DOHH2 (cell line): ENCODE results near the gene CD300H.

Source experiments
- EZH2phosphoT487 ChIP-seq: fragments of 200-600 bp; sonication (generic); IDR thresholded peaks from 2 replicates; pipeline ENCODE4 v1.6.1; 2017; ENCODE audit warnings: borderline replicate concordance, mild to moderate bottlenecking, antibody characterized with exemption, low read length, moderate library complexity, mixed read lengths
- TF ChIP-seq, protein P1 (sequence below): fragments of 200-600 bp; sonication (generic); IDR thresholded peaks from one replicate; pipeline ENCODE4 v1.5.1; 2014; ENCODE audit warnings: antibody characterized with exemption, mild to moderate bottlenecking, low read depth, low read length; ENCODE audit not compliant: poor library complexity, severe bottlenecking

DNA sequence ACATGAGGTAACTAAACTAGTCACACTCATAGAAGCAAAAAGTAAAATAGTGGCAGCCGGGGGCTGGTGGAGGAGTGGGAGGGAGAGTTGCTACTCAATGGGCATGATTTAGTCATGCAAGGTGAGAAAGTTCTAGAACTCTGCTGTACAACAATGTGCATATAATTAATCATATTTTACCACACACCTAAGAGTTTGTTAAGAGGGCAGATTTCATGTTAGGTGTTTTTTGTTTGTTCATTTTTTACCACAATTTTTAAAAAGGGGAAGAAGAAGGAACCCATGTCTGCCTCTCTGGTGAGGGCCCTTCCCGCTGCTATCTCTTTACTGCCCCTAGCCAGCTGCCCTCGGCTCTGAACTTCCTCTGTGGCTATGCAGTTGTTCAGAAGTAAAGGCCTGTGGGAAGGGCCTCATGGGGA is 47.3 kb downstream of the CD300H start:
- TF ChIP-seq, protein P1, sequence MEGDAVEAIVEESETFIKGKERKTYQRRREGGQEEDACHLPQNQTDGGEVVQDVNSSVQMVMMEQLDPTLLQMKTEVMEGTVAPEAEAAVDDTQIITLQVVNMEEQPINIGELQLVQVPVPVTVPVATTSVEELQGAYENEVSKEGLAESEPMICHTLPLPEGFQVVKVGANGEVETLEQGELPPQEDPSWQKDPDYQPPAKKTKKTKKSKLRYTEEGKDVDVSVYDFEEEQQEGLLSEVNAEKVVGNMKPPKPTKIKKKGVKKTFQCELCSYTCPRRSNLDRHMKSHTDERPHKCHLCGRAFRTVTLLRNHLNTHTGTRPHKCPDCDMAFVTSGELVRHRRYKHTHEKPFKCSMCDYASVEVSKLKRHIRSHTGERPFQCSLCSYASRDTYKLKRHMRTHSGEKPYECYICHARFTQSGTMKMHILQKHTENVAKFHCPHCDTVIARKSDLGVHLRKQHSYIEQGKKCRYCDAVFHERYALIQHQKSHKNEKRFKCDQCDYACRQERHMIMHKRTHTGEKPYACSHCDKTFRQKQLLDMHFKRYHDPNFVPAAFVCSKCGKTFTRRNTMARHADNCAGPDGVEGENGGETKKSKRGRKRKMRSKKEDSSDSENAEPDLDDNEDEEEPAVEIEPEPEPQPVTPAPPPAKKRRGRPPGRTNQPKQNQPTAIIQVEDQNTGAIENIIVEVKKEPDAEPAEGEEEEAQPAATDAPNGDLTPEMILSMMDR: no peak
- no peak for TF ChIP-seq EZH2phosphoT487
